Stimulated activated CD4-positive, alpha-beta T cell treated with anti-CD3 and anti-CD28 coated beads, Interleukin-12 subunit alpha, Interleukin-12 subunit beta, amount 100 ng/mL, for 24 hours (primary cell): ENCODE results near the gene CCDC85A.

ENCODE experiments used
- DNase-seq, 2 experiments: peaks; one replicate each; pipeline ENCODE4 v3.0.0-alpha.2; 2020; ENCODE audit warnings: low read depth in 2 of 2

CCDC85A gene

GRCh38 chr2:56240210-56240609 lies 56.4 kb downstream of the CCDC85A start:
- DNase-seq: no peak

GRCh38 chr2:56244506-56244905 lies 60.7 kb downstream of the CCDC85A start:
- no peak for DNase-seq

GRCh38 chr2:56244911-56245530 lies 61.2 kb downstream of the CCDC85A start:
- no peak for DNase-seq

GRCh38 chr2:56248965-56249742 lies 65.4 kb downstream of the CCDC85A start:
- DNase-seq: no peak

GRCh38 chr2:56250153-56250729 lies 66.5 kb downstream of the CCDC85A start:
- no peak for DNase-seq

- no peak for DNase-seq
These were observed 76.6 kb downstream of the CCDC85A start for GRCh38 chr2:56260415-56260814.

GRCh38 chr2:56262241-56262640 lies 78.5 kb downstream of the CCDC85A start:
- DNase-seq: no peak

- no peak for DNase-seq
These were observed 80.1 kb downstream of the CCDC85A start for GRCh38 chr2:56263876-56264275.

GRCh38 chr2:56266761-56267414 lies 83.1 kb downstream of the CCDC85A start:
- DNase-seq: no peak

- no peak for DNase-seq
These were observed 83.6 kb downstream of the CCDC85A start for GRCh38 chr2:56267415-56267788.

- DNase-seq: no peak
These were observed 85.1 kb downstream of the CCDC85A start for GRCh38 chr2:56268856-56269255.

- no peak for DNase-seq
These were observed 87.5 kb downstream of the CCDC85A start for GRCh38 chr2:56271275-56271674.

GRCh38 chr2:56285224-56285623 lies 101.4 kb downstream of the CCDC85A start:
- no peak for DNase-seq

GRCh38 chr2:56286936-56287335 lies 103.1 kb downstream of the CCDC85A start:
- DNase-seq: no peak

- DNase-seq: no peak
These were observed 103.7 kb downstream of the CCDC85A start for GRCh38 chr2:56287508-56287907.

GRCh38 chr2:56287974-56288373 lies 104.2 kb downstream of the CCDC85A start:
- DNase-seq: no peak

GRCh38 chr2:56288838-56289580 lies 105.2 kb downstream of the CCDC85A start:
- no peak for DNase-seq

GRCh38 chr2:56291711-56292110 lies 107.9 kb downstream of the CCDC85A start:
- no peak for DNase-seq

GRCh38 chr2:56292951-56293350 lies 109.2 kb downstream of the CCDC85A start:
- DNase-seq: no peak

GRCh38 chr2:56295666-56296065 lies 111.9 kb downstream of the CCDC85A start:
- no peak for DNase-seq

GRCh38 chr2:56297671-56298070 lies 113.9 kb downstream of the CCDC85A start:
- DNase-seq: no peak

GRCh38 chr2:56299171-56299691 lies 115.4 kb downstream of the CCDC85A start:
- DNase-seq: no peak
